MG63 (cell line): ENCODE measurements around the gene LY9. TPM values are rescaled to one million over a fixed set of nuclear protein-coding genes. Genes with fewer than 3 reads are reported as not detected.

Experiments used
- DNase-seq: peaks from one replicate; pipeline ENCODE4 v3.0.0-alpha.2; 2020
- H3K27me3 ChIP-seq: fragments of 250-450 bp; sonication (Bioruptor Pico); 2 replicates; pipeline ENCODE4 v1.5.1; 2020; ENCODE audit warnings: mild to moderate bottlenecking, moderate library complexity
- H3K36me3 ChIP-seq: fragments of 250-450 bp; sonication (Bioruptor Pico); 2 replicates; pipeline ENCODE4 v1.5.1; 2020; ENCODE audit warnings: mild to moderate bottlenecking, moderate library complexity
- H3K4me3 ChIP-seq: fragments of 250-450 bp; sonication (Bioruptor Pico); 2 replicates; pipeline ENCODE4 v1.5.1; 2020; ENCODE audit warnings: mild to moderate bottlenecking, moderate library complexity
- H3K9me3 ChIP-seq: fragments of 250-450 bp; sonication (Bioruptor Pico); 2 replicates; pipeline ENCODE4 v1.5.1; 2020; ENCODE audit warnings: mild to moderate bottlenecking, moderate library complexity
- total RNA-seq: library from RNA; depleted of rRNA; stranded (reverse); fragments of >200 nt; shearing (Covaris generic); gene quantifications from 2 replicates; pipeline ENCODE4 v1.2.3, GENCODE V29; 2014; ENCODE audit warnings: low replicate concordance

LY9 gene
- total RNA-seq, 1 experiment from 2014 or later = not detected

DNA sequence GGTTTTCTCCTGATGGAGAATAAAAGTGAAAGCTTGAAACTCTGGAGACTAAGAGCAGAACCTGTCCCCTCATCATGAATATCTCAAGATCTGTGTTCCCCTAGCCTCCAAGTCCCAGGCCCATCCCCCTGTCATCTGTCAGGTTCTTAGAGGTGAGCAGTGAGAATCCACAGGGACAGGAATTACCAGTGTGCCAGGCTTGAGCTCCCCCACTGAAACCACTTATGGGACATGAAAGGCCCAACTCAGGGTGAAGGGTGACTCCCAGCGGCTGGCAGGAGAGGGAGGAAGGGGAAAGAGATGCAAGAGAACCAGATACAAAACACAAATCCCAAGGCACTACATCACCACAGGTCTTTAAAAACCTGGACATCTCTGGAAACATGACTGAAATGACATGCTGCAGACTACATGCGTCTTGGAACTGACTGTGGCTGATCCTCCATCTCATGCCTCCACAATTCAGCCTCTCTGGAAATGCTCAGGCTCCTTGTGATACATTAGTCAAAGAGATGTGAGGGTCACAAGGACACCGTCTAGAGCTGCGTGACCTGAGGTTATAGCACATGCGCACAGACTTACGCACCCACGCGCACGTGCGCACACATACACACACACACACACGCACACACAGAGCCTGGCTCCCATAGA is 6.8 kb upstream of the LY9 start:
- Histone ChIP-seq H3K36me3 (no peaks in the 10 kb centered on the region), H3K4me3 (no peak overlapping the region), H3K27me3 (no peaks in the 10 kb centered on the region), H3K9me3 (no peaks in the 10 kb centered on the region)
- no peak for DNase-seq

DNA sequence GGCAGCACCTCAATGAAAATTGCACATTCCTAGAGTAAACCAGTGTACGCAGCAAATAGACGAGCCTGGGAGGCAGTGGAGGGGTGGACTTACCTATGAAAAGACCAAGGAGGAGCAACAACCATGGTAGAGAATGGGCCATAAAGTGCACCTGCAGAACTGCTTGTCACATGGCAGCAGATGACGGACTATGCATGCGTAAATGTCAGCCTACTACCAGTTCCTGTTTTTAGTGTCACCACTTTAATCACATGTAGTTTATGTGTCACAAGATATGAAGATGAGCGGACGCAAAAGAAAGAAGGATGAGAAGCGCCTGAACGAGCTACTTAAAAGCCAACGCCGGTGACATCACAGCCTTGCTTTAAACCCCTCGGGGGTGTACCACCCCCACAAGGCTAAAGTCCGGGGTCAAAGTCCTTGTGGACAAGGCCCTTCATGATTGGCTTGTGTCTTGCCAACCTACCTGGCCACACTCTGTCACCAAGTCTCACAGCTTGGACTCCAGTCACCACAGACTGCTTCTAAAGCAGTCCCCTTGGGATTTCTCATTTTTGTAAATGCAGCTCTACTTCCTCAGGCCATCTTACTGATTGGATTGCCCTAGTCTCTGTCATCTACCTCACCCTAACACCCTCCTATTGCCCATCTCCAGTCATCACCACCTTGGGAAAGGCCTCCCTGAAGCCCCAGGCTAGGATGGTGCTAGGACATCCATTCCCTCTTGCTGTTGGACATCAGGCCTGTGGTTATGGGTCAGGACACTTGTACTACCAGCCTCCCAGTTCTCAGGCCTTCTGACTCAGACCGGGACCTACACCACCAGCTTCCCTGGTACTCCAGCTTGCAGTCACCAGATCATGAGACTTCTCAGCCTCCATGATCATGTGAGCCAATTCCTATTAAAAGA is 6.0 kb upstream of the LY9 start:
- DNase-seq = no peak
- Histone ChIP-seq H3K27me3 (no peaks in the 10 kb centered on the region), H3K4me3 (no peak overlapping the region), H3K36me3 (no peaks in the 10 kb centered on the region), H3K9me3 (no peaks in the 10 kb centered on the region; the same call in 1 of the 2 replicates)

DNA sequence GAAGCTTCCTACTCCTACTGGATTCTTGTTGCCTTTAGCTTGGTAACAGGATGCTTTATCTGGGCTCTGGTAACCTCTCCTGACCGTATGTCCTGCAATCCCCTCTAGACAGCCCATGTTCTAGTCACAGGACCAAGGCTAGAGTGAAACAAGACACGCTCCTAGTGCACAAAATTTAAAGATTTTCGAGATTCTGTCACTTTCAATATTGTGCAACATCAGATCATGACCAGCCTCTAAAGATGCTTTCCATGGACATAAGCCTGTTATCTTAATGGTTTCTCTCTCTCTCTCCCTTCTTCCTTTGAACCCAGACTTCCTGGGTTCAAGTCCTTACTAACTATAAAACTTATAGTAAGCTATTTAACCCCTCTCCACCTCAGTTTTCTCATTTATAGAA is 1.6 kb upstream of the LY9 start:
- no peaks in the 10 kb centered on the region for H3K36me3 ChIP-seq
- no peaks in the 10 kb centered on the region; the same call in 1 of the 2 replicates for H3K9me3 ChIP-seq
- no peaks in the 10 kb centered on the region for H3K27me3 ChIP-seq
- H3K4me3 ChIP-seq = no peak overlapping the region
- DNase-seq = no peak

DNA sequence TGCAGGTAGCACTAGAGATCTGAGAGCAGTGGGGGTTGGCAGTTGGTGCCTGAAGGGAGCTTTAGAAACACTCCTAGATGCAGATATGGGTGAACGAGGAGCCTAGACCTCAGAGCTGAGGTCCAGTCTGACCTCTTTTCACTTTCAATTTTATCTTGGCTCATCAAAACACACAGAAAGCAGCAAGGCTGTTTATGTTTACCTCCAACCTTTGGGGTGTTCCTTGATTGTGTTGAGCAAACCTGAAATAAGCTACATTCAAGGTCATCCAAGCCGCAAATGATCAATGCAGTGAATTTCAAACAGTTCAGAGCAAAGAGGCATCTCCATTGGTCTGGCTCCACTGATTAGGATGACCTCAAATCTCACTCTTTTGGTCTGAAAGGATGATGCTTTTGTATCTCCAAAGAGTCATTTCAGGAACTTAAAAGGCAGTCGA is 1.3 kb downstream of the LY9 start:
- DNase-seq = no peak
- H3K4me3 ChIP-seq = no peak overlapping the region
- H3K27me3 ChIP-seq = no peaks in the 10 kb centered on the region
- no peaks in the 10 kb centered on the region for H3K36me3 ChIP-seq
- H3K9me3 ChIP-seq = no peaks in the 10 kb centered on the region; the same call in 1 of the 2 replicates

DNA sequence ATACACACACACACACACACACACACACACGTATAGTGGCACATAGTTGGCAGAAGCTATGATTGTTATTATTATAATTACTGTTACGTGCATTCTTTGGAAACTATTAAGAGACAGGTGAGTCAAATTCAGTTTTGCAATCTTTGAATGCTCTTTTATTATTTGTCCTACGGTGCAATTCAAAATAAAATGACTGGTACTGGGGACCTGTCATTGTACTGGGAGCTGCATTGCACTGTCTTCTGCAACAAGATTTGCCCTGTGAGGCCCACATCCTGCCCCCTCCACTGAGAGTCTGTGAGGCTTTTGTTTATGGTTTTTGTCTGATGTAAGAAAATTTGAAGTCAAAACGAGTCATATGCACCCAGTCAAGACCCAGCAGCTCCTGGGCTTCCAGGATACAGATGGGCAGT is 1.9 kb downstream of the LY9 start:
- Histone ChIP-seq H3K36me3 (no peaks in the 10 kb centered on the region), H3K4me3 (no peak overlapping the region), H3K9me3 (no peaks in the 10 kb centered on the region; the same call in 1 of the 2 replicates), H3K27me3 (no peaks in the 10 kb centered on the region)
- DNase-seq = no peak

DNA sequence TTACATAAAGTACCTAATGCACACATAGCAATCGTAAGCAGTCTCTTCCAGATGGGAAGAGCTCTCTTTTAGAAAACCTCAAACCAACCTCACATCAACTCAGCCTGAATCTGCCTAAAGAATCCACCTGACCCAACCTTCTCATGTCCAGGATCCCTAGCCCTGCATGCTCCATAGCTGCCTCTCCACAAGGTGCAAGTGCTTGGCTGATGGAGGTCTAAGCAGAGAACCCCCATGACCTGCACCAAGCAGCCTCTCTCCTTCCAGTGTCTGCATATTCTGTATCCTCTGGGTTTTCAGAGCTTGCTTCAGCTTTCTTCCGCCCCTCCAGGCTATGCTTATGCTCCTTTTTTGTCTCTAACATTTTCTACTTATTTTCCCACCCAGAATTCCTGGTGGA is 2.5 kb downstream of the LY9 start:
- DNase-seq = no peak
- Histone ChIP-seq H3K36me3 (no peaks in the 10 kb centered on the region), H3K9me3 (no peaks in the 10 kb centered on the region; the same call in 1 of the 2 replicates), H3K4me3 (no peak overlapping the region), H3K27me3 (no peaks in the 10 kb centered on the region)

DNA sequence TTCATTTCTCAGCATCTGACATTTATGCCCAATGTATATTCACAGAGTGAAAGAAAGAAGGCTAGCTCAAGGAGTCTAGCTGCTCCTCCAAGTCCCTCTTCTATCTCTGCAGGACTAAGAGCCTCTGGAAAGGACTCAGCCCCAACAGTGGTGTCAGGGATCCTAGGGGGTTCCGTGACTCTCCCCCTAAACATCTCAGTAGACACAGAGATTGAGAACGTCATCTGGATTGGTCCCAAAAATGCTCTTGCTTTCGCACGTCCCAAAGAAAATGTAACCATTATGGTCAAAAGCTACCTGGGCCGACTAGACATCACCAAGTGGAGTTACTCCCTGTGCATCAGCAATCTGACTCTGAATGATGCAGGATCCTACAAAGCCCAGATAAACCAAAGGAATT is 3.7 kb downstream of the LY9 start:
- no peaks in the 10 kb centered on the region; the same call in 1 of the 2 replicates for H3K9me3 ChIP-seq
- no peak for DNase-seq
- H3K36me3 ChIP-seq = no peaks in the 10 kb centered on the region
- no peak overlapping the region for H3K4me3 ChIP-seq
- H3K27me3 ChIP-seq = no peaks in the 10 kb centered on the region; the same call in 1 of the 2 replicates

DNA sequence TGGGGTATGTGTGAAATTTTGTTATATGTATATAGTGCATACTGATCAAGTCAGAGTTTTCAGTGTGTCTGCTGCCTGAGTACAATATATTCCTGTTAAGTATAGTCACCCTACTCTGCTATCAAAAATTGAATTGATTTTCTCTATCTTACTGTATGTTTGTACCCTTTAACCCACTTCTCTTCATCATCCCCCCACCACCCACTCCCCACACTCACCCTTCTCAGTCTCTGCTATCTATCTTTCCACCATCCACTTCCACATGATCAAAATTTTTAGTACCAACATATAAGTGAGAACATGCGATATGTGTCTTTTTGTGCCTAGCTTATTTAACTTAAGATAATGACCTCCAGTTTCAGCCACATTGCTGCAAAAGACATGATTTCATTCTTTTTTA is 4.2 kb downstream of the LY9 start:
- H3K9me3 ChIP-seq = no peaks in the 10 kb centered on the region
- DNase-seq = no peak
- no peaks in the 10 kb centered on the region for H3K36me3 ChIP-seq
- no peak overlapping the region for H3K4me3 ChIP-seq
- H3K27me3 ChIP-seq = no peaks in the 10 kb centered on the region; the same call in 1 of the 2 replicates

DNA sequence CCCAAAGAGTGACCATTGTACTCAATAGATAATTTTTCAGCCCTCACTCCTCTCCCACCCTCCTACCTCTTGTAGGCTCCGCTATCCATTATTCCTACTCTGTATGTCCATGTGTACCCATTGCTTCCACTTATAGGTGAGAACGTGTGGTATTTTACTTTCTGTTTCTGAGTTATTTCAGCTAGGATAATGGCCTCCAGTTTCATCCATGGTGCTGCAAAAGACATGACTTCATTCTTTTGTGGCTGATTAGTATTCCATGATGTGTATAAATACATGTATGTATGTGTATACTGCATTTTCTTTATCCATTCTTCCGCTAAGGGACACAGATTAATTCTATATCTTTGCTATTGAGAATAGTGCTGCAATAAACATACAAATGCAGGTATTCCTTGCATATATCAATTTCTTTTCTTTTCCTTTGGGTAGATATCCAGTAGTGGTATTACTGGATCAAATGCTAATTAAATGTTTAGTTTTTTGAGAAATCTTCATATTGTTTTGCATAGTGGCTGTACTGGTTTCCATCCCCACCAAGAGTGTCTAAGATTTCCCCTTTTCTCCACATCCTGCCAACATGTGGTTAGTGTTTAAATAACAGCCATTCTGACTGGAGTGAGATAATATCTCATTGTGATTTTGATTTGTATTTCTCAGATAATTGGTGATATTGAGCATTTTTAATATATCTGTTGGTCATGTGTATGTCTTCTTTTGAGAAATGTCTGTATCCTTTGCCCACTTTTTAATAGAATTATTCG is 4.9 kb downstream of the LY9 start:
- Histone ChIP-seq H3K4me3 (no peak overlapping the region), H3K27me3 (no peaks in the 10 kb centered on the region; the same call in 1 of the 2 replicates), H3K9me3 (no peaks in the 10 kb centered on the region), H3K36me3 (no peaks in the 10 kb centered on the region)
- DNase-seq = no peak

DNA sequence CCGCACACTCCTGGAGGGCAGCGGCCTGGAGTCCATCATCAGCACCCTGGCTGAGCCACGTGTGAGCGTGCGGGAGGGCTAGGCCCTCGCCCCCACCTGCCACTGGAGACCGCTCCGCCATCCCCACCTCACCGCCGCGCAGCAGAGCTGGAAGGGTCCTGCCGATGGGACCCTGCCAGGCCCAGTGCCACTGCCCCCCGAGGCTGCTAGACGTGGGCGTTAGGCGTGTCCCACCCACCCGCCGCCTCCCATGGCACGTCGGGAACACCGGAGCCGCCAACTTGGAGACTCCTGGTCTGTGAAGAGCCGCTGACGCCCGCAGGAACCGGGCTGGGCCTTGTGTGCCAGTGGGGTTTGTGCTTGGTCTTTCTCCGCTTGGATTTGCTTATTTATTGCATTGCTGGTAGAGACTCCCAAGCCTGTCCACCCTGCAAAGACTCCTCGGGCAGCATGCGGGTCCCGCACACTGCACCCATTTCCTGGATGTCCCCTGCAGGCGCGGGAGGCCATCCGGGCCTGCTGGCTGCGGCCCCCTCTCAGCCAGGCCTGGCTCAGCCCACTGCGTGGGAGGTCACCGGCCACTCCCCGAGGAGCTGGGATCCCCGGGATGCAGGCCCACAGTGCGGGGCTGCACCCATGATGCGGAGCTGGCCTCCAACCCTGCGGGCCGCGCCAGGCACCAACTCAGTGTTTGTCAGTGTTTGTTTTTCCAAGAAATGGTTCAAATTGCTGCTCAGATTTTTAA is 6.0 kb downstream of the LY9 start:
- Histone ChIP-seq H3K36me3 (no peaks in the 10 kb centered on the region), H3K9me3 (no peaks in the 10 kb centered on the region), H3K27me3 (no peaks in the 10 kb centered on the region; the same call in 1 of the 2 replicates), H3K4me3 (no peak overlapping the region)
- no peak for DNase-seq

DNA sequence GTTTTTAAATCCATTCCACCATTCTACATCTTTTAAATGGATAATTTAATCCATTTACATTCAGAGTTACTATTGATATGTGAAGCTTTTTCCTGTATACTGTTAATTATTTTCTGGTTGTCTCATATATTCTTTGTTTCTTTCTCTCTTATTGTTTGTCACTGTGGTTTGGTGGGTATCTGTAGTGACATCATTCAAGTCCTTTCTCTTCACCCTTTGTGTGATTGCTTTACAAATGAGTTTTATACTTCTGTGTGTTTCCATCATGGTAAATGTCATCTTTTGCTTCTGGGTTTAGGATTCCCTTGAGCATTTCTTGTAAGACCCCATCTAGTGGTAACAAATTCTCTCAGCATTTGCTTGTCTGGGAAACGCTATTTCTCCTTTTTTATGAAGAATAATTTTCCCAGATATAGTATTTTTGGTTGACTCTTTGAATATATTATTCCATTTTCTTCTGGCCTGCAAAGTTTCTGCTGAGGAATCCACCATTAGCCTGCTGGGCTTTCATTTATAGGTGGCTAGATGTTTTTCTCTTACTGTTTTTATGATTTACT is 10.2 kb downstream of the LY9 start:
- no peak for DNase-seq

DNA sequence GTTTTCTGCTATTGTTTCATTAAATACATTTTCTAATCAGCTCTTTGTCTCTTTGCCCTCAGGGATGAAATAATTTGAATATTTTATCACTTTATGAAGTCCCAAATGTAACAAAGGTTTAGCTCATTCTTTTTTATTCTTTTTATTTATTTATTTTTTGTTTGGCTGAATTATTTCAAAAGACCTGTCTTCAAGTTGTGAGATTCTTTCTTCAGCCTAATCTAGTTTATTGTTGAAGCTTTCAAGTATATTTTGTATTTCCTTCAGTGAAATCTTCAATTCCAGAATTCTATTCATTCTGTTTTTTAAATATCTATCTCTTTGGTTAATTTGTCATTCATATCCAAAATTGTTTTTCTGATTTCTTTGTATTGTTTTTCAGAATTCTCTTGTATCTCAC is 10.8 kb downstream of the LY9 start:
- H3K36me3 ChIP-seq = no peaks in the 10 kb centered on the region
- DNase-seq = no peak
- no peaks in the 10 kb centered on the region; the same call in 1 of the 2 replicates for H3K27me3 ChIP-seq
- no peaks in the 10 kb centered on the region for H3K9me3 ChIP-seq
- H3K4me3 ChIP-seq = no peak overlapping the region

More for the DNA sequence above, 10.2 kb downstream of the LY9 start:
- Histone ChIP-seq H3K36me3 (no peaks in the 10 kb centered on the region), H3K9me3 (no peaks in the 10 kb centered on the region), H3K27me3 (no peaks in the 10 kb centered on the region; the same call in 1 of the 2 replicates), H3K4me3 (no peak overlapping the region)

DNA sequence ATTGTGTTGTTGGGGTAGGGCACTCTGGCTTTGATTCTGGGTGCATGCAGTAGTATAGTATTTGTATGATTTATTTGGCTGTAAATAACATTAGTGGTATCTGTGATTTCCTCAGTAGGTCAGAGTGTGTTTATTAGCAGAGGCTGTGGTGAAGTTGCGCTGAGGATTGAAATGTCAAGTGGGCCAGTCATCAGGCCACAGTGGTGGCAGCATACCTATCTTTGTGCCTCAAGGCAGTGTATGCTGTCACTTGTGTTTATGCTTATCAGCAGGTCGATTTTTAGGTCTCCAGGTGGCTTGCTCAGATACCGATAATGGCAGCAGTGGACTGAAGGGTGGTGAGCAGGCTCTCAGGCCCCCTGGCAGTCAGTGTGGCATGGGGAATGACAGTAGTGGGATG is 11.3 kb downstream of the LY9 start:
- no peaks in the 10 kb centered on the region; the same call in 1 of the 2 replicates for H3K27me3 ChIP-seq
- no peaks in the 10 kb centered on the region for H3K36me3 ChIP-seq
- no peak overlapping the region for H3K4me3 ChIP-seq
- H3K9me3 ChIP-seq = no peaks in the 10 kb centered on the region
- no peak for DNase-seq

DNA sequence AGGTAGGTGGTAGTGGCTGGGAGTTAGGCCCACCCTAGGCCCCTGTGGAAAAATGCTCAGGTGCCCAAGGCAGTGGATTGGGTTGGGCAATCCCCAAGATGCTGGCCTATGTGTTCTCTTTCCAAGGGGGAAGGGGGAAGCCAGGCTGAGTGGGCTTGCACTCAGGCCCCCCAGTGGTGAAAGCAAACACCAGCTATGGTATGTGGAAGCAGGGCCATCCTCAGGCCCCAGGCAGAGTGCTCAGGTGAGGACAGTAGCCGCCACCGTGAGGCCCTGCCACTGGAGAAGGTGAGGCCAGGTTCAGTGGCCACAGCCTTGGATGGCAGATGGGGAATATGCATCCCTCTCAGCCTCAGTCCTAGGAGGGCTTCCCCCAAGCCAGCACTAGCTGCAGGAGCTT is 11.8 kb downstream of the LY9 start:
- Histone ChIP-seq H3K9me3 (no peaks in the 10 kb centered on the region), H3K4me3 (no peak overlapping the region), H3K27me3 (no peaks in the 10 kb centered on the region; the same call in 1 of the 2 replicates), H3K36me3 (no peaks in the 10 kb centered on the region)
- no peak for DNase-seq

DNA sequence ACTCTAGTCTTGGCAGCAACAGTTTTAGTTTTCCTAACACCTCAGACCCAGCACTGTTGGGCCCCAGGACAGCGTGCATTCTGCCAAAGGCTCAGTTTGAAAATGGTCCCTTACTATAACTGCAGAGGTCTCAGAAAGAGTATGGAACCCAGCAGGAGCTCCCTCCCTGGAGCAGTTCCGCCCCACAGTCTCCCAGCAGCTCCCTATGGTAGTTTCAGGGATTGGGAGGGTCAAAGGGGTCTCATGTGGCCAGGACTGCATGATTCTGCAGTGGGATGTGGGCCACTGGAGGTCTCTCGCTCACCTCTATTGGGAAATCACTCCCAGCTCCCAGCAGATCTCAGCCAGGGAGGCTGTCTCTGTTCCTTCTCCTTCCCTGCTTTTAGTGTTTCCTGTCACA is 12.3 kb downstream of the LY9 start:
- Histone ChIP-seq H3K9me3 (no peaks in the 10 kb centered on the region), H3K27me3 (no peaks in the 10 kb centered on the region; the same call in 1 of the 2 replicates), H3K4me3 (no peak overlapping the region), H3K36me3 (no peaks in the 10 kb centered on the region)
- no peak for DNase-seq

DNA sequence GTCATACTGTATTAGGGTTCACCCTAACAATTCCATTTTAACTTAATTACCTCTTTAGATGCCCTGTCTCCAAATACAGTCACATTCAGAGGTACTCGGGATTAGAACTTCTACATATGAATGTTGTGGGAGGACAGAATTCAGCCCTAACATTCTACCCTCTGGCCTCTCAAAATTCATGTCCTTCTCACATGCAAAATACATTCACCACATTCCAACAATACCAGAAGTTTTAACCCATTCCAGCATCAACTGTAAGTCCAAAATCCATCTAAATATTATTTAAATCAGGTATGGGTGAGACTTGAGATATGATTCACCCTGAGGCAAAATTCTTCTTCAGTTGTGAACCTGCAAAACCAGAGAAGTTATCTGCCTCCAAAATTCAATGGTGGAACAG is 14.5 kb downstream of the LY9 start:
- Histone ChIP-seq H3K9me3 (no peaks in the 10 kb centered on the region), H3K27me3 (no peaks in the 10 kb centered on the region), H3K36me3 (no peaks in the 10 kb centered on the region), H3K4me3 (no peak overlapping the region)
- DNase-seq = no peak
